ENCODE results near the gene KCNIP3.
"Not testable (repeated sequence)": the region's sequence is repeated elsewhere in the genome, so short reads cannot be mapped to it uniquely, and the experiment has no call there.

Gene KCNIP3

DNA sequence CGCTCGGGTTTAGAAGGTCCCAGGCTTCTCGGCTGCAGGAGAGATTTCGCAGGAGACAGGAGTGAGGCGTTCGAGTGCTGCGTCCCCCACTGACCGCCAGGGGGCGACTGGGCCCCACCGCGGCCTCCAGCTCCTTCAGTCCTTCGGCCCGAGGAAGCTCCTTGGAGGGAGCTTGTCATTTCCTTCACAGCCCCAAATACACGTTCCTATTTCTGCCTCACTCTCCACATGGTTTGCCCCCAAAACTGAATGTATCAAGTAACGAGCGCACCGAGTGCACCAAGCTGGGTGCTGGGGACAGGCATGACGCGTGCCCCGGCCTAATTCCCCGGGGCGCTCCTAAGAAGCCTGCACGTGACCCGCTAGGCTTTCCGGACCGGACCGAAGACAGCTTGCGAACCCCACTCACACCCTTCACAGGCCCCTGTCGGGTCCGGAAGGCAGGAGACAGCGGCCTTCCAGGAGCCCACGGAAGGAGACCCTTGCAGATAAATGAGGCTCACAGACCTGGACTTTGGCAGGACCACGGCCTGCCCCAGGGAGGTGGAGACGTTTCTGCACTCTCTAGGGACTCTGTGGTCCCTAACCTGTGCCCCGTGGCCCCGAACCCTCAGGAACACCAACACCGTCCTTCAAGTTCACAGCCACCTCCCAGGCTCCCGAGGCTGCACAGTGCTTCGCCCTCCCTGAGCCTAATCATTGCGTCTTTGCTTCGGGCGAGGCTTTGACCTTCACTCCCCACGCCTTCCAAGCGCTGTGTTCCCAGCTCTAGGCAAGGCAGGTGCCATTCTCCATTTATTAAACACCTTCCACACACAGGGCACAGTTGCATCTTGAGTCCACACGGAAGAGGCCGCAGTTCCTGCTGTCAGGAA, 92.3 kb downstream of the KCNIP3 start:
- DNase-seq: peak in 1 of 2 experiments; percentile 9

DNA sequence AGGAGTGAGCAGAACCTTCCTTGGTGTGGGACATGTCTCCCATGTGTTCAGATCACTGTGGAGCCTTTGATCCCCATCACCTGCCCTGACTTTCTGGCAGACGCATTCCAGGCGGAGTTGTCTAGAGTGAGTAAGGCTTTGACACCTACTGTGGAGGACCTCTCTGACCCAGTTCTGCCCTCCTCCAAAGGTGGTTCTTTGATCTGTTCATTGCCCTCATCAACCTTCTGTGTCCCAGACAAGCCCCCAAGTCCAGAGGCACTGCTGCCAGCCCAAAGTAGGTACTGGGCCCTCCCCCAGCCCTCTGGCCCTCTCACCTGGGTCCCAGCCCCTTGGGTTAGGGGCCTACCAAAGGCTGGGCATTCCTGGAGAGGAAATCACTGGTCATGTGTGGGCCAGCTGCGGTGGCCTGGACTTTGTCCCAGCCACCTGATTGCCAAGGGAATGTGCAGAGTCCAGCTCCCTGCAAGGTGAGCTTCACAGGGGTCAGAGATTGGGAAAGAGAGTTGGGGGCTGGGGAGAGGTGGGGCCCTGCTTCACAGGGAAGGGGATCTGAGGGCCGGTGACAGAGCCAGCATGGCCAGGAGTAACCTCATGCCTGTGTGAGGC, 93.2 kb downstream of the KCNIP3 start:
- no peak for DNase-seq

DNA sequence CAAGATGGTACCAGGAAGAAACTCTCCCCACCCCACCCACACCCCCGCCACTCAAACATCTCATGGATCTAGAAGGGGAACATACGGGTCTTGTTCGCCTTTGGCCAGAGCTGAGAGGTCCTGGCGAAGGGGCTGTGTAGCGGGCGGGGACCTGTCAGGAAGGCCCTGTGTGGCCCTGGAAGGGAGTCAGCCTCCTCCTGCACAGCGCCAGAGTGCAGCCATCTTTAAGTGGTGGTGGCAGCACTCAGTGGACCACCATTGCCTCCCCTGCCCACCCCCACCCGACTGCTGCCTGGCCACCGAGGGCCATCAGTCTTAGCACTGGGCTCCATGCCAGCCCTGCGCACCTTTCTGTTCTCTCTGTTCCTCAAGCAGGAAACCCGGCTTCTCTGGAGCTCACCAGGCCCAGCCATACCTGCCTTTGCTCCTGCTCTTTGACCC, 93.8 kb downstream of the KCNIP3 start:
- DNase-seq: no peak

DNA sequence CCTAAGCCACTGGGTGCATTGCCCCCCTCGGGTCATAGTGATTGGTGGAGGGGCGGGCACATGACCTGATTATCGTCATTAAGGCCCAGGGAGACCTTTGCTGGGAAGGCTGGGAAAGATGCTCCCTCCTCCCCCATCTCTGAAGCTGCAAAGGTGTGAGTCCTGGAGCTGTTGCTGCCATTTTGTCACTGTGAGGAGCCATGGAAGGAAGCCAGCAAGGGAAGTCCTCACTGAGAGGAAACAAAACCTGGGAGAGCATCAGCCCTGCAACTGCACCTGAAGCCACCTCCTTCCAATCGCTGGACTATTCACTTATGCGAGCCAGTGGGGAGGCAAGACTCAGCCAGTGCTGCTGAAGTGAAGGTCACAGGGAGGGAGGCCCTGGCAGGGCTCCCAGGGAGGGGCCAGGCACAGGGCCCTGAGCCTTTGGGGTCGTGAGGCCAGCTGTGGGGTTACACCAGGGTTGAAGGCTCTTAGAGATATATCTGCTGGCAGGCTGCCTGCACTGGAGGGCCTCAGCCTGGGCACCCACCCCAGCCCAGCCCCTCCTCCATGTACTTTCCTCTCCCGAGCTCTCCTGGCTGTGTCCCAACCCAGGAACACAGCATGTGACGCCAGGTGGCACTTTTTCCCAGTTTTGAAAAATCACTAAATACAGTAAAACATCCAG, 94.6 kb downstream of the KCNIP3 start:
- DNase-seq: no peak

DNA sequence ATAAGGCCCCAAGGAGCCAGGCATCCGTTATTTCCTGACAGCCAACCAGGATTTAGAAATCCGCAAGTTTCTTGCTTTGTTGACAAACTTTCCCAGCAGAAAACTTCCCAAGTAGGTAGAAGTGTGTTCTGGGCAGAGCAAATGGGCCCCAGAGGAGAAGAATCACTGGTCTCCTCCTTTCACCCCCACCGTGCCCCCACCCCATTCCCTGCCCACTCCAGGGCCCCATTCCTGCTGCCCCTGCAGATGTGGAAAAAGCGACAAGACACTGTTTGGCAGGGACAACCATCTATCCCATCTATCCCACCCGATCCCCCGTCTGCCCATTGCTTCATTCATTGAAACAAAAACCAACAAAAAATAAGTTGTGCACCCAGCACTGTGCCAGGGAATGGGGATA, 95.2 kb downstream of the KCNIP3 start:
- DNase-seq: no peak

DNA sequence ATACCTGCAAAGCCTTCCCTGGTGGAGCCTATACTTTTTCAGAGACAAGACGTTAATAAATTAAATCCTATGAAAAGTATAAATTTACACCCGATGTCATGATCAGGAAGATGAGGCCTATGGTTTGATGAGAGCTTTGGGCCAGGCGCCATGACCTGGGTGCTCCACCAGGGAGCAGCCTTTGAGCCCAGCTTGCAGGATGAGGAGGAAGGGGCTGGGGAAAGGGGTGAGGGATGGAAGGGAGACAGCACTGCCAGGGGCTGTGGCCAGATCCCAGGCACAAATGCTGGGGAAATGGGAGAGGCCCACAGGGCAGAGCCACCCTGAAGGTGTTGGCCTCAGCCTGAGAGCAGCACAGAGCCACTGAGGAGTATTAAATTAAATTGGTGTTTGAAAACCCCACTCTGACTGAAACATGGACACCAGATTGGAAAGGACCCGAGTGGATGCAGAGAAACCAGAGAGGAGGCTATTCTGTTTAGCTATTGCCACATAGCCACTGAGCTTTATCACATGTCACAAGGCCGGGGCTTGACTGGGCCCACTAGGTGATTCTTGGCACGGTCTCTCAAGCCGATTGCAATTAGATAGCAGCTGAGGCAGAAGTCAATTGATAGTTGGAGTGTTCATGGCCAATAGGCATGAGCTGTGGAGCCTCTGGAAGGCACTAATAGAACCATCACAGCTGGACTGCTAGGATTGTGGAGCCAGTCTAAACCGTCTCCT, 95.7 kb downstream of the KCNIP3 start:
- no peak for DNase-seq

DNA sequence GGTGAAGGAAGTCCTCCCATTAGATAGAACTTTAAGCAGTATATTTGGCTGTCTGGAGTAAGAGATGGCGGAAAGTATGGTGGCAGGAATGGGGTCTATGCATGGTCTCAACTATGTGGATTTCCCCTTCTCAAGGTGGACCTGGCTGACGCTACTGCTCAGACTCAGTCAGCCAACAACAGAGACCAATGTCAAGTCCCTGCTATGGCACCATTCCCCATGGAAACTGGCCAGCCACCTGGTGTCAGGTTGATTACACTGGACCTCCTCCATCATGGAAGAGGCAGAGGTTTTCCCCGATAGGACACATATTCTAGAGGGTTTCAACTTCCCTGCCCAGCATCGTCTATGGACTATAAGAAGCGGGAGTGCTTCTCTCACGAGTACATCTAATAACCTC, 96.8 kb downstream of the KCNIP3 start:
- DNase-seq: no peak

DNA sequence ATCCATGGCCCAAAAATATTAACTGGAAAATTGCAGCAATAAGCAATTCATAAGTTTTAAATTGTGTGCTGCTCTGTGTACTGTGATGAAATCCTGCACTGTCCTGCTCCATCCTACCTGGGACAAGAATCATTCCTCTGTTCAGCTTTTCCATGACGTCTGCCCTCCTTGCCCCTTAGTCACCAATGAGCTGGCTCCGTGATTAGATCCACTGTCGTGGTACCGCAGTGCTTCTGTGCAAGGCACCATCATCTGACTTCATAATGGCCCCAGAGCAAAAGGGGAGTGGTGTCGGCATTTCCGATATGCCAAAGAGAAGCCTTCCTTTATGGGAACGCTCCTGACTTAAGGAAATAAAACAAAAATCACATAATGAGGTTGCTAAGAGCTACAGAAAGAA, 101.9 kb downstream of the KCNIP3 start:
- DNase-seq: no peak

DNA sequence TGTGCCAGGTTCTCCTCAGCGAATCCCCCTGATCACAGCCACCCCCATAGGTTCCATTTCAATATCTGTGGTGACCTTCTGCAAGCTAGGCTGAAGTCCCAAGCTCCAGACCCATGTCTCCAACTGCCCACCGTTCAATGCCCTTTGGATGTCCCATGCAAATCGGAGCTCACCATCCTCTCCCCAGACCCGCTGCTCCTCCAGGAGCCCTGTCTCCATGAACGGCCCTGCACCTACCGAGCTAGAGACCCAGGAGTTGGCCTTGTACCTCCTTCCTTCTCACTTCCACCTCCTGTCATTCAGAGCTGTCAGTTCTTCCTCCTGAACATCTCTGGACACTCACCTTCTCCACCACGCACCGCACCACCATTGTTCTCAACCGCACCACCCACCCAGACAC, 104.3 kb downstream of the KCNIP3 start:
- no peak for DNase-seq

DNA sequence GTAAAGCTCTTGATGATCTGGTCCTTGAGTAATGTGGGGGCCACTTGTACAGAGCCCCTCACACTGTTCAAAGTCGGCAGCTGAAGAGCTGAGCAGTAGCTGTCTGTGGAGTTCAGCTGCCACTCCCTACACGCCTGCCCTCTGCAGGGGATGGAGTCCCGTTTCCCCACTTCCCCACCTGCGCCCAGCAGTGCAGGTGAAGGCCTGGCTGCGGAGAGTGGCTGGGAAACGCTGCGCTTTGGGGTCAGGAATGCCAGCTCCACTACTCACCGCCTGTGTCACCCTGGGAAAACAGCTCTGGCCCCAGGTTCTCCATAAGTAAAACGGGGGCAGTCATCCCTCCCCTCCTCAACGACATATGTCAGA, 104.8 kb downstream of the KCNIP3 start:
- peak in 1 of 2 experiments; percentile 27 for DNase-seq

DNA sequence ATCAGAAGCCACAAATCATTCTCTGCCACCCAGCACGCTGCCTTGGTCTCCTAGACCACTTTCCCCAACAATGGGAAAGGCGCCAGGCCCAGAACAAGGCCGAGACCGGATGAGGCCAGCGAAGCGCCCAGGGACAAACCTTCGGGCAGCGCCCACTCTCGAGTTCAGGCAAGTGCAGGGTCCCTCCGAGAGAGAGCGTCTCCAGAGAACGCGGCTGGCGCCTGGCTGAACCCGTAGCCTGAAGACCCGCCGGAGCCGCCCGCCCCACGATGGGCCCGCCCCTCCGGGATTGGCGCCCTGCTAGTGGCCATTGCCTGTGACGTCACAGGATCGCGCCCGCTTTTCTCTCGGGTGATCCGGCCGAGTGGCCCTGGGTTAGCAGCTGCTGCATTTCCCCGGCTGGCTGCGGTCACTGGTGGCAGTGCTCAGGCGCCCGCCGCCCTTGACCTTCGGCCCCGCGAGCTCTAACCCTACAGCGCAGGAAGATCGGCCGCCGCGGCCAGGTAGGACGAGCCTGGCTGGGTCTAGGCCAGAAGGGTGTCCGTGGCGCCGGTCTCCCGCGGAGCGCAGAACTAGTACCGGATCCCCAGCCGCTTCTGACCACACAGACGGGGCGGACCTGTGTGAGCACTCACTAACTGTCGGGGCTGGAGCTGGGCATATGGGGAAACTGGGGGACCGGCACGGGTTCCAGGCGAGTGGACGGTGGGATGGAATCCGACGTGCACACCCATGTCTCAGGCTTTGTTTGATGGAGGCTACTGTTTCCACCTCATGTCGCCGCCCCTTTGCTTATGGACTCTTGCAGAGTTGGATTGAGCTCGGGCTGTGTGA, 105.4 kb downstream of the KCNIP3 start, which contains the start of gene FAHD2A:
Gene FAHD2A (plus strand): TSS at position 339 of the 834 bp plus-strand sequence. CDS start 2,851 bp downstream, outside the sequence.
- DNase-seq: peak; percentile 87 to 91

DNA sequence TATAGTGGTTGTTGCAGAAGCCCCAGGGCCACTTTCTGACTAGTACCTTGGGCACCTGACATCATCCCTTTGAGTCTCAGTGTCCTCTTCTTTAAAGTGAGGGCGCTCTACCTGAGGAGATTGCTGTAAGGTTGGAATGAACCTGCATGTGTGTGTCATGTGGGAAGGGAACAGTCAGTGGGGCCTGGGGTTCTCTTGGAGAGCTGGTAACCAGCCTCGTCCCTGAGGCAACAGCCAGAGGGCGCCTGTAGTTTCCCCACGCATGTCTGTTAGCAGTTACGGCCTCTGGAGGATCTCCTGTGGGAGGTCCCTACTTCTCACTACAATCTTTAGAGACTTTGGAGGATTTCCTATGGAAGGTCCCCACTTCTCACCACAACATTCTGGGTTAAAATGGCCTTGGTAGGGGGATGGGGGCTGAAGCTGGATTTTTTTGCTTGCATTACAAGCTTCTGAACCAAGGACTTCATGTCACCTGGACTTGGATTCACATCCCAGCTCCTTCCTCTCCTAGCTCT, 106.1 kb downstream of the KCNIP3 start:
- peak; percentile 9 to 34 for DNase-seq

DNA sequence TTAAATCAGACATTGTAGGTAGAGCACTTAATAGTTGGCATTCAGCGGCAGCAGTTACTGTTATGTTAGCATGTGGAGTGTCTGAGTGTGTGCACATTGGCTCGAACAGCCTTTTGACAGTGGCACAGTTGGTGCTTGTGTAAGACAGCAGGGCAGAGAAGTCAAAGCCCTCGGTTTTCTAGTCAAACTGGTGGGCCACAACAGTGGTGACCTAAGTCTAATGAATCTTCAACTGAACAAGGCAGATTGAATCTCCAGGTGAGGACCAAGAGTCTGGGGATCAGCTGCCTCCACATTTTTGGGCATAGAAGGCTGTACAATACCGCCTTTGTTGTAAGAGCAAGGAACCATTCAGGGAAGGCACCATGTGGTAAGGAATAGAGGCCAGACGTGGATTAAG, 106.7 kb downstream of the KCNIP3 start:
- DNase-seq: not testable (repeated sequence)

DNA sequence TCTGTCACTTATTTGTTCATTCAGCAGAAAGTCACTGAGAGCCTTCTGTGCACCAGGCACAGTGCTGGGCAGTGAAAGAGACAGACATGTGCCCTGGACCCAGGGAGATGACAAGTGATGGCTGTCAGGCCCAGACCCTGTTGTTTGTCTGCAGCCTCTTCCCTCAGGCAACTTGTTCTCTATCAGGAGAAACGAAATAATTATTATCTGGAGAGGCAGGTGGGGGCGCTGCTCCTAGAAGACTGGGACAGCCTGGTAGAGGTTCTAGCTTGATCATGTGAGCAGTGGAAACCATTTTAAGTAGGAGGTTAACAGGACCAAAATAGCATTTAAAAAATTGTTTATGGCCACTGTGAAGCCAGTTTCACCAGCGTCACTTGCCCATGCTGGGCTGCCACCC, 107.5 kb downstream of the KCNIP3 start:
- not testable (repeated sequence) for DNase-seq

DNA sequence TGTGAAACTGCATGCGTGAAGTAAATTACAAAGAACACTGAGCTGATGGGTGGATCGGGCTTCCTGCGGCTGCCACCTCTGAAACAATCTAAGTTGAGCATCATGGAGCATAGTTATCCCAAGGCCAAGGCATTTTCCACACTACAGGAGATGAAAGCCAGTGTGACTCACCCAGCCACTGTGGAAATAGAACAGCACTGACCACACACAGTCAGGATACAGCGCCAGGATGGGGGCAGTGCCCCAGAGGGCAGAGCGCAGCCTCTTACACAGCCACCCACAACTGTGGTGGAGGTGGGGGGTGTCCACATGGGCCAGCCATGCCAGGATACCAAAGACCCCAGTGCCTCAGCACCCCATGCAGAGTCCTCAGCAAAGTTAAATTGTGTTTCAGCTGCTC, 114.1 kb downstream of the KCNIP3 start:
- not testable (repeated sequence) for DNase-seq

DNA sequence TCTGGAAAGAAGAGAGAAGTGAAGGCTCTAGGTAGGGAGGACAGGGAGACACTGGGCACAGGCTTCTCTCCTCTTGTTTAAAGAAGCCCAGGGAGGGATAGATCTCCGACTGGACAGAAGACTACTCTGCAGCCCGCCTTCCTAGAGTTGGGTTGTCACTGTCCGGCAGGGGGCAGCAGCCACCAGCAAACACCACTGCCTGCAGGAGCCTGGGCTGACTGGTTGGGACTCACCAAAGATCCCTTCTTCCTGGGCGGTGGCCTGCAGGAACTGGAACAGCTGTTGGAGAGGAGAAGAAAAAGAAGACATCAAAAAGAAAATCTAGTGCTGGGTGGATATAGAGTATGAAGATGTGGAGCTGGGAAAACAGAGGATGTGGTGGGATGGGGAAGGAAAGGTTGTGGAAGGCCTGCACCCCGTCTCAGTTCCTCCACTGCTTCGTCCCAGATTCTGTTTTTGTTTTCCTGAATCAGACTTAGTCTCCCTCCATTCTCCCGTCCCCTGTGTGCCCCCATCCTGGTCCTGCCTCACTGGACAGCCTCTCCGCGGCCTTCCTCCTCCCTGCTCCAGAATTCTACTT, 117.0 kb downstream of the KCNIP3 start:
- DNase-seq: peak; percentile 54 to 55

DNA sequence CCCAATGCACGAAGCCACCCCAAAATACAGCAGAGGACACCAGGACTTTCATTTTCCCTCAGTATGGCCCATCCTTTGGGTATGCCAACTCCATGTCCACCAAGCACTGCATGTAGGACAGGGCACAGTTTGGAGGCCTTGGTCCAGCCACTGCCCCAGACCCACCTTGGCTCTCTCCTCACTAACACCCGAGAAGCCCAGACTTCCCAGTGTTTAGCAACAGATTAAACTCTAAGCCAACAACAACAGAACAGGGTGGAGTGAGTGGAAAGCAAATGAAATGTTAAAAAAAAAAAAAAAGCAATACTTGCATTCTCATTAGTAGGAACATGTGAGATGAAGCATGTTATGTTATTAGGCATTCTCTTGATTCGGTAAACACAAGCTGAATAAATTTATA, 118.0 kb downstream of the KCNIP3 start:
- not testable (repeated sequence) for DNase-seq

DNA sequence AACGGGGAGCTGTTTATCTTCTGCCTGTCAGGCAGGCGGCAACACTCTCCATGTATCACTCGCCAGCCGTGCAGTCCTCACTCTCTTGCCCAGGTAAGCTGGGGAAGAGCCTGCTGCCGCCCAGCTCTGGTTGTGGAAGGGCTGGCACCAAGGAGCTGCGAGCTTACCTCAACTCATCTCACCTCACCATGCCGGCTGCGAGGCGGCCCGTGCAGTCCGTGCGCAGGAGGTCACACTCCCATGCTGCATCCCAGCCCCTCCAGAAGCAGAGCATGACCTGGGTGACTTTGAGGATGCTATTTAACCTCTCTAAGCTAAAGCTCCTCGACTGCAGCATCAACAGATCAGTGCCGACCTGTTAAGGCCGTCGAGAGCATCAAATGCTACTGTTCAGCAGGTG, 118.4 kb downstream of the KCNIP3 start:
- DNase-seq: not testable (repeated sequence)

DNA sequence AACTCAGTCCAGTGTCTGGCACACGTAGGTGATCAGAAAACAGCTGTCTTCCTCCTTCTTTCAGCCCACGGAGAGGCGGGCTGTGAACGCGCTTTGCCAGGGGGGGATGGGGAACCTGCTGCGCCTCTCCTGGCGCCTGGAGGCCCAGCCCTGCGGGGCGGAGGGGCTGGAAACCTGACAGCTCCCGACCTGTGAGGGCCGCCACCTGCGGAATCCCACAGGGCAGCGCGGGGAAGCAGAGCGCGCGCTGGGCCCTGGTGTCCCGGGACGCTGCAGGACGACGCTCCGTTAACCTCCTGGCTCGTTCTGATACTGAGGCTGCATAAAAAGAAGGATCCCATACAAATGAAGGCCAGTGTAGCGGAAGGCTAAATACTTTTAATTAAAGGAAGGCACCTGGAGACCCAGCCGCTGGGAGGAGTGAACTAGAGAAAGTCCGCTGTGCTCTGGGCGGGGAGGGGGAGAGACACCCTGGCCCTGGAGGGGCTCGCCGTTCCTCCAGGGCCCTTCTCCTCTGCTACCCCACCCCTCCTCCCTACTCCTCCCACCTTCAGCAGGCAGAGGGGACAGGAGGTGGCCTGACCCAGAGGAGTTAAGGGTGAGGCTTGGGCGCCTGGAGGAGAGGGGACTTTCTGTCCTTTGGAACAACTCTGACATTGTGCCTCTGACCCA, 130.2 kb downstream of the KCNIP3 start:
- not testable (repeated sequence) for DNase-seq

DNA sequence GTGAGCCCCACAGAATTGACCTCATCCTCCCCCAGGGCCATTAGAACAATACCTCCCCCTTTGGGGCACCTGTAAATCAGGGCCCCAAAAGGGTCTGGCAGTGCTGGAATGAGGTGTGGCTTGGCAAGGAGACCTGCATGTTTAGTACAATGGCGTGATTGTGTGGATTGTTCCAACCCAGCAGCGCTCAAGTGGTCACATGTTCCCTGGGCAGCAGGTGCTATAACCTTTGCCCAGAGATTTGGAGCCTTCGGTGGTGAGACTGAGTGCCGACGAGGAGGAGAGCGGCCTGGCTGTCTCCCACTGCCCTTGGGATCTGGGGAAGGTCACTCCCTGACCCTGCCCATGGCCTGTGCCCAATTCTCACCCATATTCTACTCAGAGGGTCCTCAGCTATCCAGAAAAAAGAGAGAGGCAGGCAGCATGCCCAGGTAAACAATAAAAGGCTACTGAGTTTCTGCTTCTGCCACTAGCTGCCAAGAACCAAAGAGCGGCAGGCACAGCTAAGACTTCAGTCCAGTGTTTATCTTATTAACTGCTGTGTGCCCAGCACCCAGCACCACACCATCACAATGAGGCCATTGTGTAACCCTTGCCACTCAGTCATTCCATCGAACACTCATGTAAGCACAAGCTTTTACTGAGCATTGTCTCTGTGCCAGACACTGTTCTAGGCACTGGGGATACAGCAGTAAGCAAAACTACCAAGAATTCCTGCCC, 132.8 kb downstream of the KCNIP3 start:
- not testable (repeated sequence) for DNase-seq
